H9 (cell line): ENCODE results near the gene MANSC4. TPM values are rescaled to one million over a fixed set of nuclear protein-coding genes. Genes with fewer than 3 reads are reported as not detected.

Experiments used
- DNase-seq: peaks from one replicate; pipeline ENCODE4 v3.0.0-alpha.2; 2017
- H2AFZ ChIP-seq: one replicate; pipeline ENCODE4 v1.6.1; 2013; ENCODE audit warnings: mild to moderate bottlenecking, low read length, control low read depth, moderate library complexity
- H2AK5ac ChIP-seq: 2 replicates; pipeline ENCODE4 v1.6.1; 2013; ENCODE audit warnings: low read length, control low read depth, mixed read lengths; ENCODE audit not compliant: insufficient read length
- H2BK120ac ChIP-seq: one replicate; pipeline ENCODE4 v1.6.1; 2013; ENCODE audit warnings: low read depth, mild to moderate bottlenecking, low read length, control low read depth, inconsistent platforms; ENCODE audit not compliant: poor library complexity, severe bottlenecking
- H2BK12ac ChIP-seq: 2 replicates; pipeline ENCODE4 v1.6.1; 2013; ENCODE audit warnings: low read length, control low read depth, mixed read lengths, low read depth; ENCODE audit not compliant: insufficient read length
- H2BK15ac ChIP-seq: 2 replicates; pipeline ENCODE4 v1.6.1; 2013; ENCODE audit warnings: low read depth, low read length, control low read depth
- H2BK20ac ChIP-seq: one replicate; pipeline ENCODE4 v1.6.1; 2013; ENCODE audit warnings: low read depth, mild to moderate bottlenecking, low read length, control low read depth, inconsistent platforms; ENCODE audit not compliant: poor library complexity, severe bottlenecking
- H2BK5ac ChIP-seq: 2 replicates; pipeline ENCODE4 v1.6.1; 2013; ENCODE audit warnings: low read length, control low read depth, mixed read lengths; ENCODE audit not compliant: insufficient read length
- H3K14ac ChIP-seq: 2 replicates; pipeline ENCODE4 v1.6.1; 2013; ENCODE audit warnings: low read length, control low read depth; ENCODE audit not compliant: insufficient read depth
- H3K18ac ChIP-seq: 2 replicates; pipeline ENCODE4 v1.6.1; 2013; ENCODE audit warnings: low read depth, mild to moderate bottlenecking, mixed read lengths, low read length, control low read depth; ENCODE audit not compliant: insufficient read length
- H3K23ac ChIP-seq: 2 replicates; pipeline ENCODE4 v1.6.1; 2013; ENCODE audit warnings: low read length, control low read depth, mixed read lengths, low read depth; ENCODE audit not compliant: insufficient read length
- H3K23me2 ChIP-seq: 2 replicates; pipeline ENCODE4 v1.6.1; 2013; ENCODE audit warnings: low read depth, mild to moderate bottlenecking, mixed read lengths, low read length, control low read depth; ENCODE audit not compliant: insufficient read length, poor library complexity, severe bottlenecking
- H3K27ac ChIP-seq: 2 replicates; pipeline ENCODE4 v1.5.1; 2013; ENCODE audit warnings: low read length, control low read depth, mixed read lengths, low read depth; ENCODE audit not compliant: insufficient read length
- H3K27me3 ChIP-seq: 2 replicates; pipeline ENCODE4 v1.6.1; 2013; ENCODE audit warnings: low read length, control low read depth, inconsistent platforms; ENCODE audit not compliant: insufficient read depth
- H3K4ac ChIP-seq: 2 replicates; pipeline ENCODE4 v1.6.1; 2013; ENCODE audit warnings: low read depth, mild to moderate bottlenecking, control low read depth, inconsistent platforms, low read length, moderate library complexity
- H3K4me1 ChIP-seq: 2 replicates; pipeline ENCODE4 v1.6.1; 2013; ENCODE audit warnings: low read length, control low read depth, inconsistent platforms; ENCODE audit not compliant: insufficient read depth
- H3K4me2 ChIP-seq: 2 replicates; pipeline ENCODE4 v1.6.1; 2013; ENCODE audit warnings: low read length, control low read depth, mixed read lengths; ENCODE audit not compliant: insufficient read length, insufficient read depth
- H3K56ac ChIP-seq: 2 replicates; pipeline ENCODE4 v1.6.1; 2013; ENCODE audit warnings: low read depth, mild to moderate bottlenecking, mixed read lengths, low read length, control low read depth; ENCODE audit not compliant: insufficient read length
- H3K79me1 ChIP-seq: 2 replicates; pipeline ENCODE4 v1.6.1; 2013; ENCODE audit warnings: low read depth, mild to moderate bottlenecking, moderate library complexity, low read length, control low read depth, inconsistent platforms; ENCODE audit not compliant: insufficient read depth, poor library complexity, severe bottlenecking
- H3K79me2 ChIP-seq: 2 replicates; pipeline ENCODE4 v1.6.1; 2013; ENCODE audit warnings: low read length, control low read depth, inconsistent platforms; ENCODE audit not compliant: insufficient read depth
- H3K9ac ChIP-seq: 2 replicates; pipeline ENCODE4 v1.6.1; 2013; ENCODE audit warnings: low read length, control low read depth, mixed read lengths; ENCODE audit not compliant: insufficient read length; ENCODE audit errors: extremely low read depth
- H3K9me3 ChIP-seq: one replicate; pipeline ENCODE4 v1.6.1; 2013; ENCODE audit warnings: low read depth, low read length, inconsistent platforms; ENCODE audit not compliant: control insufficient read depth
- H3T11ph ChIP-seq: one replicate; pipeline ENCODE4 v1.6.1; 2013; ENCODE audit warnings: mild to moderate bottlenecking, low read length, control low read depth, inconsistent platforms
- H4K20me1 ChIP-seq: one replicate; pipeline ENCODE4 v1.6.1; 2013; ENCODE audit not compliant: control insufficient read depth, insufficient read length, insufficient read depth
- H4K5ac ChIP-seq: 2 replicates; pipeline ENCODE4 v1.6.1; 2013; ENCODE audit warnings: low read depth, mild to moderate bottlenecking, mixed read lengths, low read length, control low read depth; ENCODE audit not compliant: insufficient read length
- H4K8ac ChIP-seq: replicated peaks from 2 replicates; pipeline ENCODE4 v1.6.1; 2013; ENCODE audit warnings: low read length, control low read depth, mixed read lengths, low read depth; ENCODE audit not compliant: insufficient read length
- H4K91ac ChIP-seq: 2 replicates; pipeline ENCODE4 v1.6.1; 2013; ENCODE audit warnings: low read depth, mild to moderate bottlenecking, moderate library complexity, mixed read lengths, low read length, control low read depth; ENCODE audit not compliant: insufficient read length
- H3K27ac Mint-ChIP-seq, 3 experiments: 2 replicates in 2 of 3; 3 replicates in 1 of 3; pipeline ENCODE4 v1.8.0; 2020 to 2021; ENCODE audit warnings: mixed read lengths in 3 of 3, mild to moderate bottlenecking in 1 of 3, moderate library complexity in 1 of 3
- H3K27me3 Mint-ChIP-seq: 2 replicates; pipeline ENCODE4 v1.8.0; 2021; ENCODE audit warnings: low read depth, mild to moderate bottlenecking, moderate library complexity, mixed read lengths
- H3K36me3 Mint-ChIP-seq, 3 experiments: 2 replicates in 2 of 3; 3 replicates in 1 of 3; pipeline ENCODE4 v1.8.0; 2020 to 2021; ENCODE audit warnings: low read depth in 3 of 3, mixed read lengths in 3 of 3; ENCODE audit not compliant: insufficient read depth in 1 of 3
- H3K4me1 Mint-ChIP-seq, 2 experiments: 2 replicates each; pipeline ENCODE4 v1.8.0; 2020; ENCODE audit warnings: mixed read lengths in 2 of 2
- H3K4me3 Mint-ChIP-seq, 2 experiments: 2 replicates in 1 of 2; 3 replicates in 1 of 2; pipeline ENCODE4 v1.8.0; 2020 to 2021; ENCODE audit warnings: mild to moderate bottlenecking in 2 of 2, mixed read lengths in 2 of 2, moderate library complexity in 1 of 2
- H3K9me3 Mint-ChIP-seq, 2 experiments: 2 replicates in 1 of 2; 3 replicates in 1 of 2; pipeline ENCODE4 v1.8.0; 2020; ENCODE audit warnings: mild to moderate bottlenecking in 2 of 2, mixed read lengths in 2 of 2, moderate library complexity in 1 of 2
- CTCF ChIP-seq: fragments of 200-600 bp; sonication (generic); conservative IDR thresholded peaks from 3 replicates; pipeline ENCODE4 v1.8.0; 2021; ENCODE audit warnings: antibody characterized with exemption, mild to moderate bottlenecking
- WGBS: extraction: QIAGEN DNeasy Blood & Tissue Kit; methylation state at CpG from one replicate; pipeline ENCODE4 v1.1.7; 2013; ENCODE audit warnings: missing lambda C conversion rate, low lambda C conversion rate, mixed read lengths; ENCODE audit not compliant: insufficient read length; ENCODE audit errors: extremely low coverage; 5-methylcytosine and 5-hydroxymethylcytosine counted together
- total RNA-seq: library from RNA; stranded (reverse); gene quantifications from 2 replicates; pipeline ENCODE4 v1.2.1, GENCODE V29; 2021

Gene MANSC4
- total RNA-seq, 1 experiment from 2014 or later, result not detected

- Histone ChIP-seq H4K91ac (no peak overlapping the region), H2AFZ (no peak overlapping the region), H3K27me3 (no peaks in the 10 kb centered on the region), H2BK15ac (no peak overlapping the region), H2BK20ac (no peak overlapping the region), H2BK12ac (no peak overlapping the region), H3K79me1 (peaks cover 3% of the 10 kb centered on the region), H4K8ac (no peak overlapping the region), H2BK5ac (no peak overlapping the region), H4K20me1 (no peaks in the 10 kb centered on the region), H3K23ac (no peak overlapping the region), H3K4me2 (no peak overlapping the region), H3K18ac (no peak overlapping the region), H3T11ph (no peak overlapping the region), H3K27ac (no peak overlapping the region), H3K9ac (no peak overlapping the region), H3K79me2 (no peaks in the 10 kb centered on the region), H3K9me3 (no peaks in the 10 kb centered on the region), H4K5ac (no peak overlapping the region), H3K23me2 (no peaks in the 10 kb centered on the region), H3K4me1 (no peaks in the 10 kb centered on the region), H2AK5ac (no peak overlapping the region), H3K14ac (no peak overlapping the region), H2BK120ac (no peak overlapping the region), H3K4ac (no peak overlapping the region), H3K56ac (no peak overlapping the region)
- Mint-ChIP-seq H3K27ac (no peak overlapping the region), H3K4me1 (no peaks in the 10 kb centered on the region), H3K27me3 (no peaks in the 10 kb centered on the region), H3K4me3 (no peak overlapping the region), H3K36me3 (peaks cover 2 to 35% (median 28%) of the 10 kb centered on the region in 3 experiments; a peak in 6 of 7 replicates), H3K9me3 (no peaks in the 10 kb centered on the region)
- WGBS, result no CpG with 5 or more reads among the region's 2 CpGs
- peak; percentile 55 for TF ChIP-seq CTCF
- DNase-seq, result peak; percentile 57
Measured at GRCh38 chr12:27732281-27732680, 47.8 kb downstream of the MANSC4 start.
